ENCODE measurements around the gene PAIP1.
"Not testable (repeated sequence)": the region's sequence is repeated elsewhere in the genome, so short reads cannot be mapped to it uniquely, and the experiment has no call there.

PAIP1 gene, protein sequence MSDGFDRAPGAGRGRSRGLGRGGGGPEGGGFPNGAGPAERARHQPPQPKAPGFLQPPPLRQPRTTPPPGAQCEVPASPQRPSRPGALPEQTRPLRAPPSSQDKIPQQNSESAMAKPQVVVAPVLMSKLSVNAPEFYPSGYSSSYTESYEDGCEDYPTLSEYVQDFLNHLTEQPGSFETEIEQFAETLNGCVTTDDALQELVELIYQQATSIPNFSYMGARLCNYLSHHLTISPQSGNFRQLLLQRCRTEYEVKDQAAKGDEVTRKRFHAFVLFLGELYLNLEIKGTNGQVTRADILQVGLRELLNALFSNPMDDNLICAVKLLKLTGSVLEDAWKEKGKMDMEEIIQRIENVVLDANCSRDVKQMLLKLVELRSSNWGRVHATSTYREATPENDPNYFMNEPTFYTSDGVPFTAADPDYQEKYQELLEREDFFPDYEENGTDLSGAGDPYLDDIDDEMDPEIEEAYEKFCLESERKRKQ

DNA sequence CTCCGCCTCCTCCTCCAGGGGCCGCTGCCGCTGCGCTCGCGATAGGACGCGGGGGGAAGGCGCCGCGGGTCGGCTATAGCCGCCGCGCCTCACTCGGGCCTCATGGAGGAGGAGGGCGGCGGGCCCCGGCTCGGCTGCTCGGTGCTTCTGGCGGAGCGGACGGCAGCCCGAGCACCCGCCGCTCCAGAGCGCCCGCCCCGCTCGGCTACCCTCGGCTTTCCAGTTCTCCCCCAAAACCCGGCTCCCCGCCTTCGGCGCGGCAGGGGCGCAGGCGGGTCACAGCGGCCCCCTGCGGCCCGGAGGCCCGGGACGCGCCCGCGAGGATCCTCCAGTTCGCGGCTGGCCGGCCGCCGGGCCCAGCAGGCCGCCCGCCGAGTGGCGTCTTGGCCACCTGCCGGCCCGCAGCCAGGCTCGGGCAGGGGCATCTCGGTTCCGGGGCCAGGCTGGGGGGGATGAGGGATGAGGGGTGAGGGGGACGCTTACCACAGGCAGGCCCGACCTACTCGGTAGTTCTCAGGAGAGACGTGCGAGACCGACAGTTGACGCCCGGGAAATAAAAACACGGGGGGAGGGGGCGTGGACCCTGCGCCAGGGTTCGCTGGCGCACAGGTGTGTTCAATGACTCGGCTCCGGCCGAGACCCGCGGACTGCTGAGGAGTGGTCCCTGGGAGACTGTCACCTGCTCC lies at the start of gene PAIP1:
Gene PAIP1, minus strand, starts transcription at position 221 of the 686 bp plus-strand sequence. CDS start 231 bp downstream, outside the sequence.
- Mint-ChIP-seq H3K9me3 (no peaks in the 10 kb centered on the region), H3K27me3 (peaks cover 1% of the 10 kb centered on the region), H3K4me1 (peaks cover 15% of the 10 kb centered on the region), H3K4me3 (peak within 1 kb of the TSS; percentile 77), H3K36me3 (ENCODE audit: low read depth) (peaks cover 6% of the 10 kb centered on the region), H3K27ac (peak within 1 kb of the TSS; percentile 88)
- DNase-seq (peak; percentile 83), ATAC-seq (peak; percentile 83)

DNA sequence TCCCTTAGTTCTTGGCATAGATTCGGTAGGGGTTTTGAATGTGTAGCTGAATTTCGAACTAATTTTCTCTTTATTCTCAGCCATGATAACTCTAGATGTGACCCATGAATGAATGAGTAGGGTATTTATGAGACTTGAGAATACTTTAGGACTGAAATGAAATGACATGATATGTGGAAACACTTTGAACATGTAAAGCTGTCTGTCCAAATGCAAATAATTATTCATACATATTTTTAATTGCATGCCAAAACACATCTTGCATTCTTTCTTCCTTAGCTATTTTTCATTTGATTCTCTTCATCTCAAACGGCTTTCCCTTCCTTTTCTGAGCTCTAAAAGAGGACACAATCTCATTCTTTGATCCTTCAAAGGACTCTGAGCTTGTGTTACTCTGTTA lies 49.5 kb upstream of the PAIP1 start:
- Mint-ChIP-seq H3K9me3 (no peaks in the 10 kb centered on the region), H3K27me3 (no peaks in the 10 kb centered on the region), H3K27ac (no peak overlapping the region), H3K4me3 (no peak overlapping the region), H3K36me3 (ENCODE audit: low read depth) (peaks cover 37% of the 10 kb centered on the region), H3K4me1 (peaks cover 36% of the 10 kb centered on the region)
- ATAC-seq = no peak
- DNase-seq = no peak

DNA sequence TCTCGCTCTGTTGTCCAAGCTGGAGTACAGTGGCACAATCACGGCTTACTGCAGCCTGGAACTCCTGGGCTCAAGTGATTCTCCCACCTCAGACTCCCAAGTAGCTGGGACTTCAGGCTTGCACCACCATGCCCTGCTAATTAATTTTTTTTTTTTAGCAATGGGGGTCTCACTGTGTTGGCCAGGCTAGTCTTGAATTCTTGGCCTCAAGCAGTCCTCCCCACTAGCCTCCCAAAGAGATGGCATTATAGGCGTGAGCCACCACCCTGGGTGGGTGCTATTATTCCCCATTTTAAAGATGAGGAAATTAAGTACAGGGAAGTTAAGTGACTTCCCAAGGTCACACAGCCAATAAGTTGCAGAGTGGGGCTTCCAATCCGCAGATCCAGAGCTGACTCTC lies 47.8 kb upstream of the PAIP1 start:
- ATAC-seq (no peak), DNase-seq (no peak)
- H3K36me3 Mint-ChIP-seq (ENCODE audit: low read depth) = peaks cover 28% of the 10 kb centered on the region
- H3K4me3 Mint-ChIP-seq = peak overlapping the region; percentile 88
- no peaks in the 10 kb centered on the region for H3K9me3 Mint-ChIP-seq
- H3K27me3 Mint-ChIP-seq = no peaks in the 10 kb centered on the region
- H3K27ac Mint-ChIP-seq = no peak overlapping the region
- peaks cover 40% of the 10 kb centered on the region for H3K4me1 Mint-ChIP-seq

DNA sequence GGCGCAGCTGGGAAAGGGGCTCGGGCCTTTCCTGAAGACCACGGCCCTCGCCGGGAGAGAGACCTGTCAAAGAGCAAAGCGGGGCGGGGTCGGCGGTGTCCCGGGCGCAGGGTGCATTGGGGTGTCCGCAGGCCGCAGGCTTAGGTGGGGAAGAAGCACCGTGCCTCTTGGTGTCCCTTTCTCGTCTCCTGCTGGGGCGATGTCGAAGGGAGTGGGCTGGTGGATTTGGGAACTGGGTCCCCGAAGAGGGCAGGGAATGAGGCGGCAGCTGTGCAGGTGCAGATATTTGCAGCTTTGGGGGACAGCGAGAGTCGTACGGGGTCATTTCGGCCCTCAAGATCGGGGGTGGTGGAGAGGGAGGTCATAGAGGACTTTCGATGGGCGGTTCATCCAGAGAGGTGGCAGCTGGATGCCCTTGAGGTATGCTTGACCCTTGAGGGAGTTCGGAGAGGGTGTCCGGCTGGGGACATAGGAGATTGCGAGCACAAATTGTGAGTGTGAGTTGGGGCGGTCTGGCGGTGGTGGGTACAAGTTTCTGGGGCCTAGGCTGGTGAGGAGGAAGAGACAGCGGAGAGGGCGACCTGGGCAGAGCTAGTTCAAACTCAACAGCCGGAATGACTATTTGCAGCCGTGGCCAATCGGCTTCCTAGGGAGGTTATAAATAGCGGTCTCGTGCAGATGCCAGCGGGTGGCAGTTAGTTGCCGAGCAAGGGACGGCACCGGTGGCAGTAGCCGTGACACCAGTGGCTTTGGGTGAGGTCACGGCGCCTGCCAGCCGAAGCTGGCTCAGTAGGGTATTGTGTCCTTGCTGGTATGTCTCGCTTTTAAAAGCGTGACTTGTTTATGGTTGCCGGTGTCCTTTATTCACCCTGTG lies 46.7 kb upstream of the PAIP1 start:
- peak; percentile 81 for ATAC-seq

DNA sequence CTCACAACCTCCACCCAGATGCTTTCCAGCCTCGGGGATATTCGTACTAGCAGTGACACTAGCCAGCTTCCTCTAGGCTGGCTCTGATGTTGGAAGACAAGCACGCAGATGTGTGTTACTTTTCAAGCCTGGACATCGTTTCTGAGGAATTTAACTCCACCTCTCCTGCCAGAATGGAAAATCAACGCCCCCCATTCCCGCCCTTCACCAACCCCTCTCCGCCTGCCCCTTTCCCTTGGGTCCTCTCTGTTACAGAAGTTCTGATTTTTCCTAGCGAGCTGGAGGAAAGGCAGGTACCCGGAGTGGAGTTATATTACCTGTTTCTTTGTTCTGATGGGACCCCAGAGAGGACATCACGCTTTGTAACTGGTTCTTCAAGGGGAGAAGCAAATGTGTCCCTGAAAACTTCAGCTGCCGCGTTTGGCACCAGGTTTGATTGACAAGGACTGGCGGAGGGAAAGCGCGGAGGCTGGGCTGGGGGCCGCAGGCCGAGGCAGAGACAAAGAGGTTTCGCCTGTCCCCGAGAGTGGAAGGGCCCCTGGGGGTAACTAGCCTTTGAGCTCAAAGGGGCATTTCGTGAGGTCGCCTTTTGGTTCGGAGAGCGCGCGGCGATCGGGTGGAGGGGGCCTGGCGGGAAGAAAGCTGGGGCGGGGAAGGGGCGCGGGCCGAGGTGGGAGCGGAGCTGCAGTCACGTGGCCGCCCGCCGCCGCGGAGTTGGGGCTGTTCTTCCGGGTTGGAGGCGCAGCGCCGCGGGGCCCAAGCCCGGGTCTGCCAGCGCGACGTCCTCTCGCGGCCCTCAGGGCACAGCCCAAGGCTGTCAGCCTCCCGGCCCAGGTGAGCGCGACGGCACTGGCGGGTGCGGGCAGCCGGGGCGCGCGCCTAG lies 45.8 kb upstream of the PAIP1 start, which contains the start of gene NNT:
Gene NNT, plus strand, starts transcription at position 720 of the 883 bp plus-strand sequence. CDS start 6,016 bp downstream, outside the sequence.
- H3K36me3 Mint-ChIP-seq (ENCODE audit: low read depth) = peaks cover 25% of the 10 kb centered on the region
- peak within 1 kb of the TSS; percentile 88 for H3K4me3 Mint-ChIP-seq
- ATAC-seq = peak; percentile 73
- peak within 1 kb of the TSS; percentile 85 for H3K27ac Mint-ChIP-seq
- H3K27me3 Mint-ChIP-seq = no peaks in the 10 kb centered on the region
- H3K4me1 Mint-ChIP-seq = peaks cover 42% of the 10 kb centered on the region
- H3K9me3 Mint-ChIP-seq = no peaks in the 10 kb centered on the region
- DNase-seq = peak; percentile 84

More for the DNA sequence above, 46.7 kb upstream of the PAIP1 start:
- Mint-ChIP-seq H3K9me3 (no peaks in the 10 kb centered on the region), H3K27me3 (no peaks in the 10 kb centered on the region), H3K4me1 (peaks cover 42% of the 10 kb centered on the region), H3K36me3 (ENCODE audit: low read depth) (peaks cover 21% of the 10 kb centered on the region), H3K4me3 (peak overlapping the region; percentile 88), H3K27ac (peak overlapping the region; percentile 85)
- DNase-seq = peak; percentile 72

DNA sequence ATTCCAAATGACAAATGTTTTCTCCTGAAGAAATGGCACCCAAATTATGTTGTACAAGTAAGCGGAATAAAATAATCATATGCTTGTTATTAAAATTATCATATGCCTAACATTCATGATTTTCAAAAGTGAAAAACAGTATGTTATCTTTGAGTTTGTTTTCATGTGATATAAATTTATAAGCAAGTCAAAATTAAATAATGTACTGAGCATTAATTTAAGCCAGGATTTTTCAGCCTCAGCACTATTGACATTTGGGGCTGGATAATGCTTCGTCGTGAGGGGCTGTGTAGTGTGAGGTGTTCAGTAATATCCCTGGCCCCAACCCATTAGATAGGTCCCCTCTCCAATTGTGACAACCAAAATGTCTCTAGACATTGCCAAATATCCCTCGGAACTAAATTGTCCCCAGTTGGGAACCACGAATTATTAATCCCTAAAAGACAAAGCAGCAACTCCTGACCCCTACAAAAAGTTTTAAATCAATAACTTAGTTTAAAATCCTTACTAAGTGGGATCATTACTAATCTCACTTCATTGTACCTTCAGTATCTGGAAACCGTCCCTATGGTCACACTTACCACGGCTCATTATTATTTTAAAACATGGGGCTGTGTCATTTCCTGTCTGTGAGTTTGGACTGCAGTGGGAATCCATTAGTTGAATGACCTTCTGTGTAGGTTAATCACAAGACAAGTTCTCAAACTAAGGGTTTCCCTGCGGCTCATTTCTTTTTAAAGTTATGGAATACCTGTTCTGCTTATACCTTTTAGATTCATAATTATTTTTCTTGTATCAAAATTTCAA lies 44.8 kb upstream of the PAIP1 start:
- no peaks in the 10 kb centered on the region for H3K9me3 Mint-ChIP-seq
- H3K4me3 Mint-ChIP-seq = peak overlapping the region; percentile 88
- peak overlapping the region; percentile 85 for H3K27ac Mint-ChIP-seq
- no peak for ATAC-seq
- peaks cover 21% of the 10 kb centered on the region for H3K36me3 Mint-ChIP-seq (ENCODE audit: low read depth)
- peaks cover 39% of the 10 kb centered on the region for H3K4me1 Mint-ChIP-seq
- DNase-seq = no peak
- H3K27me3 Mint-ChIP-seq = no peaks in the 10 kb centered on the region

DNA sequence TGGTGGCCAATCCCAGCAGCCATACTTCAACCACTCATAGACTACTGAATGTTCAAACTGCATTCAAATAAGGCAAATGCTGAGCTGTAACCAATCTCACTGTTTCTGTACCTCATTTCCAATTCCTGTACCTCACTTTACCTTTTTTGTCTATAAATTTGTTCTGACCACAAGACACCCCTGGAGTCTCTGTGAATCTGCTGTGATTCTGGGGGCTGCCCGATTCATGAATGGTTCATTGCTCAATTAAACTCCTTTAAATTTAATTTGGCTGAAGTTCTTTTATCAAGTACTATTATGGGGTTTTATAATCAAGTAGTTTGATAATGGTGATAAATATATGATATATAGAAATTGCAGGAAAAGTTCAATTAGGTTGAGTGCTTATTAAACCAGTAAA lies 42.0 kb upstream of the PAIP1 start:
- H3K27me3 Mint-ChIP-seq, H3K27ac Mint-ChIP-seq, H3K4me3 Mint-ChIP-seq: not testable (repeated sequence)

DNA sequence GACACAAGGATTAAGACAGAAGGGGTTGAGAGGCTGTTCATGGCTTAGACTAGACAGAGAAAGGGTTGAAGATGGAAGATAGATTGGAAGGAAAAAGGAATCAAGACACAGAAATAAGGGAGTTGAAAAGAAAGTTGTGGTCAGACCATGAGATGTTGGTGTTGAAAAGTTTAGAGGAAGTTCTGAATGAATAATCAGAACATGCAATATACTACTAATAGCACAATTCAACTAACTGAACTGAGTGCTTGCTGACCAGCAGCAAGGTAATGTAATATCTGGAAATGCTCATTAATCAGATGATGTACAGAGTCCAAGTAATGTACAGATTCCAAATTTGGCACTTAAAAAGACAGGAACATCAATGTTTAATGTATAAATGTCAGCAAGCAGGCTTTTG lies 35.5 kb upstream of the PAIP1 start:
- Mint-ChIP-seq H3K4me3 (no peak overlapping the region), H3K27me3 (no peaks in the 10 kb centered on the region), H3K36me3 (ENCODE audit: low read depth) (peaks cover 2% of the 10 kb centered on the region), H3K27ac (no peak overlapping the region), H3K4me1 (peaks cover 2% of the 10 kb centered on the region), H3K9me3 (no peaks in the 10 kb centered on the region)
- ATAC-seq (no peak), DNase-seq (no peak)

More for the DNA sequence above, 42.0 kb upstream of the PAIP1 start:
- not testable (repeated sequence) for ATAC-seq, H3K9me3 Mint-ChIP-seq, DNase-seq
- peaks cover 23% of the 10 kb centered on the region for H3K4me1 Mint-ChIP-seq
- peaks cover 13% of the 10 kb centered on the region for H3K36me3 Mint-ChIP-seq (ENCODE audit: low read depth)

DNA sequence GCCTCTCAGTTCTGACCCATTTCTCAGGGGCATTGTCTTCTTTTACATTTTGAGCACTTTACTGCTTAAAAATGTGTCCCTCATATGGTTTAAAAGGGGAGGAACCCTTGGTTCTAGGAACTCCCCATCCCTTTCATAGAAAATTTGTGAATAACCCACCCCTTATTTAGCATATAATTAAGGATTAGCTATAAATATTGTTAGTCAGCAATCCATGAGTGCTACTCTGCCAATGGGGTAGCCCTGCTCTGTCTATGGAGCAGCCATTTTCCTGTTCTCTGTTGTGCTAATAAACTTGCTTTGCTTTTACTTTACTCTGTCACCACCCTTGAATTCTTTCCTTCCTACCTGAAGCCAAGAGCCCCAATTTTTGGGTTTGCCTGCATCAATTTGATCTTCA lies 33.8 kb upstream of the PAIP1 start:
- DNase-seq (no peak), ATAC-seq (no peak)
- H3K27me3 Mint-ChIP-seq = no peaks in the 10 kb centered on the region
- peaks cover 2% of the 10 kb centered on the region for H3K4me1 Mint-ChIP-seq
- no peak overlapping the region for H3K27ac Mint-ChIP-seq
- H3K36me3 Mint-ChIP-seq (ENCODE audit: low read depth) = no peaks in the 10 kb centered on the region
- no peak overlapping the region for H3K4me3 Mint-ChIP-seq
- no peaks in the 10 kb centered on the region for H3K9me3 Mint-ChIP-seq

DNA sequence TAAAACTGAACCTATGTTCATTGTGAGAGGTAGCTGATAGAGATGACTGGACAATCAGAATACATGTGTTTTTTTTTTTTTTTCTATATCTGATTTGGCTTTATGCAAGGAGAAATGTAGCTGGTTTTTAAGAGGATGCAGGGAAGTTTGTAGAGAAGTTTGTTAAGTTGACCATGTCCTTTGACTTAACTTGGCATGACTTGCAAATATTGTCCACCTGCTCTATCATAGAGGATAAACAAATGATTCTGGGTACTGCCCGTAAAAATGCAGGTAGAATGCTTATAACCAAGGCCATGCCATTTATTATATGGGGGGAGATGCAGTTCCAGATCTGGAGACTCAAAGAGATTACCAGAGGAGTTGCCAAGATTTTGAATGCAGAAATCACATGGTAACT lies 32.4 kb upstream of the PAIP1 start:
- ATAC-seq (no peak), DNase-seq (no peak)
- Mint-ChIP-seq H3K36me3 (ENCODE audit: low read depth) (no peaks in the 10 kb centered on the region), H3K27ac (no peak overlapping the region), H3K27me3 (no peaks in the 10 kb centered on the region), H3K9me3 (no peaks in the 10 kb centered on the region), H3K4me3 (no peak overlapping the region), H3K4me1 (peaks cover 2% of the 10 kb centered on the region)

DNA sequence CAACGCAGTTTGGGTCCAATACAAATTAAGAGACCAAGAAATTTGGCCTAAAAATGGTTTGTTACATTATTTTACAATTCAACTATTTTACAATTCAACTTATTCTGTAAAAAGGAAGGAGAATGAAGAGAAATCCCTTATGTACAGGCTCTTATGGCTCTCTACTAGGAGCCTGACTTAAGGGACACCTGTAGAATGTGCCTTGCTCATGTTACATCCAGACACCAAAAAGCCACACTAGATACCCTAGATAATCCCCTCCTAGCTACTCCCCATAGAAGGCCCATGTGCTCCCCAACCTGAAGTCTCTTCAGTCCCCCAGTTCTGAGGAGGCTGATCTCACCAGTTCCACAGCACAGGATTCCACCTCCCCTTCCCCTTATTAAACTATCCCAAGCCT lies 32.0 kb upstream of the PAIP1 start:
- Mint-ChIP-seq H3K27me3 (no peaks in the 10 kb centered on the region), H3K27ac (no peak overlapping the region), H3K9me3 (no peaks in the 10 kb centered on the region), H3K4me3 (no peak overlapping the region), H3K4me1 (peaks cover 2% of the 10 kb centered on the region), H3K36me3 (ENCODE audit: low read depth) (no peaks in the 10 kb centered on the region)
- ATAC-seq (no peak), DNase-seq (no peak)

DNA sequence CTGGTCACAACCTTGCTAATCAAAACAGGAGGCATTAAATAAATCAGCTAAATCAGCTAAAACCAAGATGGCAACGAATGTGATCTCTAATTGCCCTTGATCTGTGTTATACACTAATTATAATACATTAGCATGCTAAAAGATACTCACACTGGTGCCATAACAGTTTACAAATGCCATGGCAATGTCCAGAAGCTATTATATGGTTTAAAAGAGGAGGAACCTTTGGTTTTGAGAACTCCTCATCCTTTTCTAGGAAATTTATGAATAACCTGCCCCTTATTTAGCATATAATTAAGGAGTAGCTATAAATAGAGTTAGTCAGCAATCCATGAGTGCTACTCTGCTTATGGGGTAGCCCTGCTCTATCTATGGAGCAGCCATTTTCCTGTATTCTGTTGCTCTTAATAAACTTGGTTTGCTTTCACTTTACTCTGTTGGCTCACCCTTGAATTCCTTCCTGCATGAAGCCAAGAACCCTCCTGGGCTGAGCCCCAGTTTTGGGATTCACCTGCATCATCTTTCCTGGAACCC lies 27.4 kb upstream of the PAIP1 start:
- no peak overlapping the region for H3K4me3 Mint-ChIP-seq
- no peak overlapping the region for H3K27ac Mint-ChIP-seq
- DNase-seq (no peak), ATAC-seq (no peak)
- H3K9me3 Mint-ChIP-seq = no peaks in the 10 kb centered on the region
- peaks cover 5% of the 10 kb centered on the region for H3K36me3 Mint-ChIP-seq (ENCODE audit: low read depth)
- H3K4me1 Mint-ChIP-seq = no peaks in the 10 kb centered on the region
- H3K27me3 Mint-ChIP-seq = no peaks in the 10 kb centered on the region

DNA sequence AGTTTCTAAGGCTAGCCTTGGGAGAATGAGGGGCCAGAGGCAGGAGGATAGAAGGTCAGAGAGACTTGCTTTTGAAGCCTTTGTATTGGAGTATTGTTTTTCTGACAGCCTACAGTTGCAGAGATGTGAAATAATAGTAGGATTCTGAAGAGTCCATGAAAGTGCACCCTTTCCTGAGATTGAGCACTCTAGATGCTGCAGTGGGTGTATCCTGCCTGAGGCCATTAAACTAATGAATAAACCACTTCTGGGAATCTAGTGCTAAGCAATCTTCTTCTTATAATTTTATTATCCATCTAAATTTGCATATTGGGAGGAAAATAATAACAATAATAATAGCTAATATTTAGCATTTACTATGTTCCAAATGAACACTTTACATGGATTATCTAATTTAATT lies 26.8 kb upstream of the PAIP1 start:
- no peaks in the 10 kb centered on the region for H3K9me3 Mint-ChIP-seq
- ATAC-seq (no peak), DNase-seq (no peak)
- peaks cover 5% of the 10 kb centered on the region for H3K36me3 Mint-ChIP-seq (ENCODE audit: low read depth)
- H3K4me3 Mint-ChIP-seq = no peak overlapping the region
- no peak overlapping the region for H3K27ac Mint-ChIP-seq
- H3K4me1 Mint-ChIP-seq = no peaks in the 10 kb centered on the region
- H3K27me3 Mint-ChIP-seq = no peaks in the 10 kb centered on the region
